Measurements from ENCODE around the gene POLR2C. TPM values are rescaled to one million over a fixed set of nuclear protein-coding genes. Genes with fewer than 3 reads are reported as not detected.

POLR2C gene
- total and polyA plus RNA-seq, 2 of the 13 experiments (the other 11 are each of a cell fraction or from before 2014, with no cell fraction given), result 104 to 216 TPM

GRCh38 chr16:57471209-57471608 is 8.7 kb downstream of the POLR2C start:
- no peak overlapping the region for H2AFZ ChIP-seq (ENCODE audit: low read length)
- H3K79me2 ChIP-seq (ENCODE audit: insufficient read depth, low read length), result peaks cover under 1% of the 10 kb centered on the region
- H3K4me1 ChIP-seq (ENCODE audit: insufficient read depth, low read length), result peaks cover 54% of the 10 kb centered on the region
- intact Hi-C loops (cut with micrococcal nuclease; ENCODE audit: unreplicated experiment) (no loop called here), in situ Hi-C loops (cut with HindIII; ENCODE audit: extremely low pct_ligation_motif_present, low pct_unique_long_range_greater_than_20kb) (no loop called here)
- ChIA-PET CTCF (ENCODE audit: low intra/inter-chr PET ratio, low total read pairs) (no interaction called here), POLR2A (interaction anchor here (0.9 to 5.6 kb wide), 14 partner anchors 9 to 264 kb away, joined by 3 to 147 read pairs (median 10); partner anchors contain the start of genes CIAPIN1, COQ9, CX3CL1 and DOK4)
- peaks cover 43 to 75% of the 10 kb centered on the region in 2 experiments for H3K36me3 ChIP-seq (replicated peaks in 1 of 2; ENCODE audit: control insufficient read depth in 1 of 2, insufficient read depth in 2 of 2, low read length in 2 of 2)
- H3K27ac ChIP-seq (ENCODE audit: extremely low read length, insufficient read depth, low read length), result peak overlapping the region; percentile 82
- BruUV-seq (replicated peaks), result TSS peak; percentile 40
- ATAC-seq (peak; percentile 2; the same call in 1 of the 3 replicates), DNase-seq (ENCODE audit: low spot score) (no peak), FAIRE-seq (peak; percentile 26)
- H3K4me2 ChIP-seq (ENCODE audit: low read depth, low read length), result peak overlapping the region; percentile 55
- no peak overlapping the region for H3K4me3 ChIP-seq (replicated peaks in 1 of 3; ENCODE audit: insufficient read depth in 1 of 3, low read depth in 2 of 3, low read length in 3 of 3)
- no peaks in the 10 kb centered on the region for H3K9me3 ChIP-seq (ENCODE audit: low read length)
- peak overlapping the region; percentile 35; the same call in 1 of the 2 replicates for H3K9ac ChIP-seq (ENCODE audit: insufficient read depth, low read depth, low read length)
- TF ChIP-seq ZNF557 (CRISPR knock-in tag; IDR thresholded peaks at IDR 0.05) (no peak), RBFOX2 (IDR thresholded peaks at IDR 0.05; ENCODE audit: low read depth, low read length) (0 out of 2 replicates have a peak, but pooled peaks have one; percentile 32), ZNF263 (CRISPR knock-in tag; IDR thresholded peaks at IDR 0.05) (peak; percentile 80), HNF1B (CRISPR knock-in tag; IDR thresholded peaks at IDR 0.05) (0 out of 2 replicates have a peak, but pooled peaks have one; percentile 9), HMGXB3 (CRISPR knock-in tag; IDR thresholded peaks at IDR 0.05; ENCODE audit: borderline replicate concordance) (0 out of 2 replicates have a peak, but pooled peaks have one; percentile 33), TEAD3 (CRISPR knock-in tag; optimal IDR thresholded peaks at IDR 0.05; ENCODE audit: borderline replicate concordance) (peak; percentile 30), CEBPZ (IDR thresholded peaks at IDR 0.05; ENCODE audit: low read length) (no peak), ZBTB14 (CRISPR knock-in tag; IDR thresholded peaks at IDR 0.05) (no peak), ZSCAN12 (CRISPR knock-in tag; IDR thresholded peaks at IDR 0.05) (no peak)
- peaks cover 3% of the 10 kb centered on the region; the same call in 1 of the 2 replicates for H4K20me1 ChIP-seq (ENCODE audit: insufficient read depth, low read length)
- no peaks in the 10 kb centered on the region for H3K27me3 ChIP-seq (ENCODE audit: control insufficient read depth in 1 of 2, insufficient read depth in 2 of 2, low read length in 2 of 2)
- 93% methylated on average over 1 of the region's 1 CpG for WGBS (ENCODE audit: low lambda C conversion rate)
